GM12878 (cell line): ENCODE data around the gene FNTB. TPM values are rescaled to one million over a fixed set of nuclear protein-coding genes. Genes with fewer than 3 reads are reported as not detected.

Experiments
- ATAC-seq: fragments of 200-7000 bp; cut with Tn5 transposase; 3 replicates; pipeline ENCODE4 v1.9.1; 2020; ENCODE audit warnings: mild to moderate bottlenecking, moderate library complexity
- BruUV-seq: library from RNA; stranded (reverse); fragments of 400-500 nt; replicated peaks from 2 replicates; lab custom pipeline; 2021; lab: Mats Ljungman, UMichigan
- CTCF ChIA-PET: fragments of 300-600 bp; sonication (Branson Sonifier 250); formaldehyde crosslinking; extraction: SDS; loops from one replicate; lab custom pipeline; 2021; ENCODE audit warnings: inconsistent platforms; lab: Yijun Ruan, JAX
- POLR2A ChIA-PET: fragments of 350-600 bp; formaldehyde crosslinking; extraction: SDS; loops from one replicate; lab custom pipeline; 2021; ENCODE audit warnings: inconsistent platforms; lab: Charles Lee
- RAD21 ChIA-PET: fragments of 300-600 bp; sonication (Branson Sonifier 250); formaldehyde crosslinking; loops from one replicate; lab custom pipeline; 2023; ENCODE audit warnings: antibody characterized with exemption; ENCODE audit not compliant: unreplicated experiment; lab: Charles Lee
- SMC1A ChIA-PET: fragments of 300-600 bp; sonication (Branson Sonifier 250); formaldehyde crosslinking; loops from one replicate; lab custom pipeline; 2023; ENCODE audit not compliant: unreplicated experiment, uncharacterized antibody; lab: Charles Lee
- DNase-seq: peaks from one replicate; pipeline ENCODE4 v3.0.0-alpha.2; 2011; ENCODE audit warnings: low read depth, low spot score
- FAIRE-seq: peaks from 3 replicates; lab custom pipeline; 2011; peaks lifted over from hg19 to GRCh38; lab: Jason Lieb, UNC
- H2AFZ ChIP-seq: 2 replicates; pipeline ENCODE4 v1.6.0; 2011; ENCODE audit warnings: low read depth, low read length, control low read depth; ENCODE audit not compliant: control insufficient read depth
- H3K27ac ChIP-seq: 2 replicates; pipeline ENCODE4 v1.5.1; 2011; ENCODE audit warnings: control low read depth; ENCODE audit not compliant: control insufficient read depth, insufficient read depth
- H3K27me3 ChIP-seq, 2 experiments: replicated peaks in 1 of 2; 2 replicates each; pipeline versions ENCODE4 v1.6.0 to v1.6.1; 2011; ENCODE audit warnings: low read length in 1 of 2; ENCODE audit not compliant: control insufficient read depth in 2 of 2, insufficient read depth in 2 of 2
- H3K36me3 ChIP-seq, 2 experiments: 2 replicates each; pipeline ENCODE4 v1.5.1; 2011; ENCODE audit warnings: low read length in 1 of 2; ENCODE audit not compliant: control insufficient read depth in 2 of 2, insufficient read depth in 2 of 2
- H3K4me1 ChIP-seq: 2 replicates; pipeline ENCODE4 v1.6.1; 2011; ENCODE audit warnings: mild to moderate bottlenecking, low read length, moderate library complexity, mixed read lengths; ENCODE audit not compliant: control insufficient read depth, insufficient read depth
- H3K4me2 ChIP-seq: 2 replicates; pipeline ENCODE4 v1.6.0; 2011; ENCODE audit warnings: control low read depth; ENCODE audit not compliant: control insufficient read depth, insufficient read depth
- H3K4me3 ChIP-seq: fragments of 200-600 bp; sonication (generic); 2 replicates; pipeline ENCODE4 v1.5.1; 2016
- H3K79me2 ChIP-seq: 2 replicates; pipeline ENCODE4 v1.6.0; 2011; ENCODE audit warnings: low read length; ENCODE audit not compliant: control insufficient read depth, insufficient read depth
- H3K9ac ChIP-seq: 2 replicates; pipeline ENCODE4 v1.8.0; 2011; ENCODE audit warnings: low read length, control low read depth, mixed read lengths; ENCODE audit not compliant: control insufficient read depth, insufficient read depth
- H3K9me3 ChIP-seq: replicated peaks from 3 replicates; pipeline ENCODE4 v1.5.1; 2011; ENCODE audit warnings: mild to moderate bottlenecking, low read length; ENCODE audit not compliant: control insufficient read depth, insufficient read depth
- H4K20me1 ChIP-seq: 2 replicates; pipeline ENCODE4 v1.6.0; 2011; ENCODE audit not compliant: control insufficient read depth, insufficient read depth
- ATF7 ChIP-seq: fragments of 450-650 bp; IDR thresholded peaks from 2 replicates; pipeline ENCODE4 v1.6.1; 2016; ENCODE audit warnings: low read depth, mild to moderate bottlenecking
- FOXM1 ChIP-seq: IDR thresholded peaks from 2 replicates; pipeline ENCODE4 v1.6.1; 2012; ENCODE audit warnings: low read depth, mild to moderate bottlenecking, inconsistent platforms, low read length, moderate library complexity
- GABPA ChIP-seq: IDR thresholded peaks from 2 replicates; pipeline ENCODE4 v1.6.1; 2014; ENCODE audit warnings: antibody characterized with exemption, low read depth, mild to moderate bottlenecking, inconsistent platforms
- KLF5 ChIP-seq: fragments of 450-650 bp; IDR thresholded peaks from 2 replicates; pipeline ENCODE4 v1.6.1; 2014; ENCODE audit warnings: mild to moderate bottlenecking; ENCODE audit not compliant: partially characterized antibody
- POLR2AphosphoS2 ChIP-seq: IDR thresholded peaks from 2 replicates; pipeline ENCODE4 v1.6.1; 2011; ENCODE audit warnings: low read depth, mild to moderate bottlenecking, low read length, improper control_type of control experiment, moderate library complexity
- RELA ChIP-seq: fragments of 450-650 bp; IDR thresholded peaks from 2 replicates; pipeline ENCODE4 v1.8.0; 2014; ENCODE audit warnings: borderline replicate concordance; ENCODE audit not compliant: partially characterized antibody
- SMARCA5 ChIP-seq: fragments of 450-650 bp; IDR thresholded peaks from 2 replicates; pipeline ENCODE4 v1.6.1; 2017; ENCODE audit warnings: mild to moderate bottlenecking
- SP1 ChIP-seq: IDR thresholded peaks from one replicate; pipeline ENCODE4 v1.6.1; 2011; ENCODE audit warnings: low read depth, low read length
- ZNF207 ChIP-seq: fragments of 450-650 bp; IDR thresholded peaks from 2 replicates; pipeline ENCODE4 v1.6.1; 2014; ENCODE audit warnings: antibody characterized with exemption, mild to moderate bottlenecking, borderline replicate concordance
- ZNF384 ChIP-seq: IDR thresholded peaks from 2 replicates; pipeline ENCODE4 v1.6.1; 2012; ENCODE audit warnings: low read depth, mild to moderate bottlenecking, low read length, improper control_type of control experiment, borderline replicate concordance
- WGBS: methylation state at CpG from one replicate; pipeline ENCODE4 v1.1.6; 2016; ENCODE audit warnings: low lambda C conversion rate; ENCODE audit not compliant: insufficient replicate concordance, insufficient coverage; ENCODE audit errors: missing lambda C conversion rate; 5-methylcytosine and 5-hydroxymethylcytosine counted together
- in situ Hi-C: fragments of 300-500 bp; cut with MboI; formaldehyde crosslinking; loops from 9 replicates; pipeline ENCODE4 v1.14.3; 2018; ENCODE audit warnings: mixed read lengths
- intact Hi-C: fragments of 100-400 bp; cut with micrococcal nuclease; formaldehyde crosslinking; loops from one replicate; pipeline ENCODE4 v1.14.2; 2022; ENCODE audit not compliant: unreplicated experiment
- polyA plus RNA-seq, 11 experiments: library from polyadenylated mRNA; depleted of rRNA in 4 of 11; unstranded in 6 of 11; stranded (reverse) in 5 of 11; fragments of >200 nt; fragmentation: Nextera tagmentation in 4 of 11; fragmentation: Illumina TruSeq in 1 of 11; extraction: Ambion mirVana in 4 of 11; extraction: Trizol in 1 of 11; gene quantifications; 1 replicate in 1 of 11; 2 replicates in 10 of 11; pipeline versions ENCODE4 v1.2.1 to v1.2.3, GENCODE V29; 2011 to 2016; ENCODE audit warnings: inconsistent platforms in 2 of 11, missing spikeins in 2 of 11, low read depth in 1 of 11
- total RNA-seq, 4 experiments: library from RNA; depleted of rRNA in 3 of 4; stranded (reverse); fragments of >200 nt in 3 of 4; fragmentation: Illumina TruSeq in 1 of 4; extraction: Trizol in 1 of 4; gene quantifications; 2 replicates each; pipeline versions ENCODE4 v1.2.1 to v1.2.3, GENCODE V29; 2013 to 2021
- TF ChIP-seq, protein P1 (sequence below): fragments of 450-650 bp; formaldehyde crosslinking; IDR thresholded peaks from 2 replicates; pipeline ENCODE4 v1.4.0; 2022; ENCODE audit warnings: mild to moderate bottlenecking, moderate library complexity
- TF ChIP-seq, protein P2 (sequence below): fragments of 450-650 bp; IDR thresholded peaks from 2 replicates; pipeline ENCODE4 v1.6.1; 2017; ENCODE audit warnings: low read depth, mild to moderate bottlenecking, moderate library complexity
- TF ChIP-seq, protein P3 (sequence below): fragments of 450-650 bp; formaldehyde crosslinking; IDR thresholded peaks from 2 replicates; pipeline ENCODE4 v1.4.0; 2020; ENCODE audit warnings: mild to moderate bottlenecking, moderate library complexity
- TF ChIP-seq, protein P4 (sequence below): IDR thresholded peaks from 2 replicates; pipeline ENCODE4 v1.6.1; 2011; ENCODE audit warnings: low read depth, low read length, improper control_type of control experiment, borderline replicate concordance

Gene FNTB
- total and polyA plus RNA-seq, 10 of the 15 experiments (the other 5 are each of a cell fraction or from before 2014, with no cell fraction given) = 10.4 to 25.1 (median 16.7) TPM

DNA sequence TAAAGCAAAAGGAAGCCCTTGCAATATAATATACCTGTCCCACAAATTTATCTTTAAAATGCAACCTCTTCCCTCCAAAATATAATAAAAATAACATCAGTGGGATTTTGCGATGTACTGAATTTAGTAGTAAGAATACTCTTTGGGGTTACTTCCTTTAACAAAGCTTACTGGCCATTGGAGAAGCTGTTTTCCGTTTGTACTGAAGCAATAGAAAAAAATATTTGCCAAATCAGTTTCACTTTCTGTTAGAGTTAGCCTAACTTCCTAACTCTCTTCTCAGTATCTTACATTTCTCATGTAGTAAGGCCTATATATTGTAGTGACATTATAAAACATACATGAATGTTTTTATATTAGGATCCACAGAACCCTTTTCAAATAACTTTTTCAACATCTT, 111.9 kb downstream of the FNTB start:
- no TSS peak for BruUV-seq
- Histone ChIP-seq H2AFZ (peak overlapping the region; percentile 8; the same call in 1 of the 2 replicates), H3K9me3 (no peaks in the 10 kb centered on the region), H3K9ac (peak overlapping the region; percentile 54), H3K4me3 (peak overlapping the region; percentile 45), H3K4me1 (peaks cover 9% of the 10 kb centered on the region), H4K20me1 (no peaks in the 10 kb centered on the region), H3K27me3 (no peaks in the 10 kb centered on the region), H3K27ac (peak overlapping the region; percentile 52), H3K4me2 (peak overlapping the region; percentile 83), H3K36me3 (peaks cover 5 to 17% of the 10 kb centered on the region in 2 experiments), H3K79me2 (peaks cover 65% of the 10 kb centered on the region)
- DNase-seq = peak; percentile 37
- ATAC-seq = 0 out of 3 replicates have a peak, but pooled peaks have one; percentile 2
- ChIA-PET SMC1A (interaction anchor here (0.9 to 1.7 kb wide), 10 partner anchors 17 to 218 kb away, joined by 3 to 6 read pairs (median 4); partner anchors contain the start of gene FNTB), POLR2A (no interaction called here), CTCF (interaction anchor here (0.7 to 2.2 kb wide), 4 partner anchors 50 to 112 kb away, joined by 3 to 11 read pairs (median 6); partner anchors contain the start of gene FNTB), RAD21 (interaction anchor here (1.2 to 2.5 kb wide), 3 partner anchors 9 to 112 kb away, joined by 3 to 11 read pairs (median 3); partner anchors contain the start of gene FNTB)
- FAIRE-seq = peak; percentile 18
- intact Hi-C loops (no loop called here), in situ Hi-C loops (no loop called here)
- 0% methylated on average over 2 of the region's 2 CpGs for WGBS
- TF ChIP-seq, protein P1, sequence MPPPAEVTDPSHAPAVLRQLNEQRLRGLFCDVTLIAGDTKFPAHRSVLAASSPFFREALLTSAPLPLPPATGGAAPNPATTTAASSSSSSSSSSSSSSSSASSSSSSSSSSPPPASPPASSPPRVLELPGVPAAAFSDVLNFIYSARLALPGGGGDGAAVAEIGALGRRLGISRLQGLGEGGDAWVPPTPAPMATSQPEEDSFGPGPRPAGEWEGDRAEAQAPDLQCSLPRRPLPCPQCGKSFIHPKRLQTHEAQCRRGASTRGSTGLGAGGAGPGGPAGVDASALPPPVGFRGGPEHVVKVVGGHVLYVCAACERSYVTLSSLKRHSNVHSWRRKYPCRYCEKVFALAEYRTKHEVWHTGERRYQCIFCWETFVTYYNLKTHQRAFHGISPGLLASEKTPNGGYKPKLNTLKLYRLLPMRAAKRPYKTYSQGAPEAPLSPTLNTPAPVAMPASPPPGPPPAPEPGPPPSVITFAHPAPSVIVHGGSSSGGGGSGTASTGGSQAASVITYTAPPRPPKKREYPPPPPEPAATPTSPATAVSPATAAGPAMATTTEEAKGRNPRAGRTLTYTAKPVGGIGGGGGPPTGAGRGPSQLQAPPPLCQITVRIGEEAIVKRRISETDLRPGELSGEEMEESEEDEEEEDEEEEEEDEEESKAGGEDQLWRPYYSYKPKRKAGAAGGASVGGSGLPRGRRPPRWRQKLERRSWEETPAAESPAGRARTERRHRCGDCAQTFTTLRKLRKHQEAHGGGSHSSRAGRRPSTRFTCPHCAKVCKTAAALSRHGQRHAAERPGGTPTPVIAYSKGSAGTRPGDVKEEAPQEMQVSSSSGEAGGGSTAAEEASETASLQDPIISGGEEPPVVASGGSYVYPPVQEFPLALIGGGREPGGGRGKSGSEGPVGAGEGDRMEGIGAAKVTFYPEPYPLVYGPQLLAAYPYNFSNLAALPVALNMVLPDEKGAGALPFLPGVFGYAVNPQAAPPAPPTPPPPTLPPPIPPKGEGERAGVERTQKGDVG (CRISPR knock-in tag) = no peak
- TF ChIP-seq FOXM1 = no peak
- TF ChIP-seq, protein P2, sequence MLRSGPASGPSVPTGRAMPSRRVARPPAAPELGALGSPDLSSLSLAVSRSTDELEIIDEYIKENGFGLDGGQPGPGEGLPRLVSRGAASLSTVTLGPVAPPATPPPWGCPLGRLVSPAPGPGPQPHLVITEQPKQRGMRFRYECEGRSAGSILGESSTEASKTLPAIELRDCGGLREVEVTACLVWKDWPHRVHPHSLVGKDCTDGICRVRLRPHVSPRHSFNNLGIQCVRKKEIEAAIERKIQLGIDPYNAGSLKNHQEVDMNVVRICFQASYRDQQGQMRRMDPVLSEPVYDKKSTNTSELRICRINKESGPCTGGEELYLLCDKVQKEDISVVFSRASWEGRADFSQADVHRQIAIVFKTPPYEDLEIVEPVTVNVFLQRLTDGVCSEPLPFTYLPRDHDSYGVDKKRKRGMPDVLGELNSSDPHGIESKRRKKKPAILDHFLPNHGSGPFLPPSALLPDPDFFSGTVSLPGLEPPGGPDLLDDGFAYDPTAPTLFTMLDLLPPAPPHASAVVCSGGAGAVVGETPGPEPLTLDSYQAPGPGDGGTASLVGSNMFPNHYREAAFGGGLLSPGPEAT = 0 out of 2 replicates have a peak, but pooled peaks have one; percentile 21
- TF ChIP-seq SMARCA5 = no peak
- no peak for TF ChIP-seq ATF7
- TF ChIP-seq SP1 = no peak
- no peak for TF ChIP-seq POLR2AphosphoS2
- TF ChIP-seq KLF5 = no peak
- TF ChIP-seq ZNF207 = no peak
- TF ChIP-seq, protein P3, sequence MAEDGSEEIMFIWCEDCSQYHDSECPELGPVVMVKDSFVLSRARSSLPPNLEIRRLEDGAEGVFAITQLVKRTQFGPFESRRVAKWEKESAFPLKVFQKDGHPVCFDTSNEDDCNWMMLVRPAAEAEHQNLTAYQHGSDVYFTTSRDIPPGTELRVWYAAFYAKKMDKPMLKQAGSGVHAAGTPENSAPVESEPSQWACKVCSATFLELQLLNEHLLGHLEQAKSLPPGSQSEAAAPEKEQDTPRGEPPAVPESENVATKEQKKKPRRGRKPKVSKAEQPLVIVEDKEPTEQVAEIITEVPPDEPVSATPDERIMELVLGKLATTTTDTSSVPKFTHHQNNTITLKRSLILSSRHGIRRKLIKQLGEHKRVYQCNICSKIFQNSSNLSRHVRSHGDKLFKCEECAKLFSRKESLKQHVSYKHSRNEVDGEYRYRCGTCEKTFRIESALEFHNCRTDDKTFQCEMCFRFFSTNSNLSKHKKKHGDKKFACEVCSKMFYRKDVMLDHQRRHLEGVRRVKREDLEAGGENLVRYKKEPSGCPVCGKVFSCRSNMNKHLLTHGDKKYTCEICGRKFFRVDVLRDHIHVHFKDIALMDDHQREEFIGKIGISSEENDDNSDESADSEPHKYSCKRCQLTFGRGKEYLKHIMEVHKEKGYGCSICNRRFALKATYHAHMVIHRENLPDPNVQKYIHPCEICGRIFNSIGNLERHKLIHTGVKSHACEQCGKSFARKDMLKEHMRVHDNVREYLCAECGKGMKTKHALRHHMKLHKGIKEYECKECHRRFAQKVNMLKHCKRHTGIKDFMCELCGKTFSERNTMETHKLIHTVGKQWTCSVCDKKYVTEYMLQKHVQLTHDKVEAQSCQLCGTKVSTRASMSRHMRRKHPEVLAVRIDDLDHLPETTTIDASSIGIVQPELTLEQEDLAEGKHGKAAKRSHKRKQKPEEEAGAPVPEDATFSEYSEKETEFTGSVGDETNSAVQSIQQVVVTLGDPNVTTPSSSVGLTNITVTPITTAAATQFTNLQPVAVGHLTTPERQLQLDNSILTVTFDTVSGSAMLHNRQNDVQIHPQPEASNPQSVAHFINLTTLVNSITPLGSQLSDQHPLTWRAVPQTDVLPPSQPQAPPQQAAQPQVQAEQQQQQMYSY = no peak
- TF ChIP-seq, protein P4, sequence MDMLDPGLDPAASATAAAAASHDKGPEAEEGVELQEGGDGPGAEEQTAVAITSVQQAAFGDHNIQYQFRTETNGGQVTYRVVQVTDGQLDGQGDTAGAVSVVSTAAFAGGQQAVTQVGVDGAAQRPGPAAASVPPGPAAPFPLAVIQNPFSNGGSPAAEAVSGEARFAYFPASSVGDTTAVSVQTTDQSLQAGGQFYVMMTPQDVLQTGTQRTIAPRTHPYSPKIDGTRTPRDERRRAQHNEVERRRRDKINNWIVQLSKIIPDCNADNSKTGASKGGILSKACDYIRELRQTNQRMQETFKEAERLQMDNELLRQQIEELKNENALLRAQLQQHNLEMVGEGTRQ = no peak
- no peak for TF ChIP-seq RELA
- no peak for TF ChIP-seq GABPA
- peak; percentile 73 for TF ChIP-seq ZNF384
